ENCODE measurements around the gene RBBP8NL. TPM values are rescaled to one million over a fixed set of nuclear protein-coding genes. Genes with fewer than 3 reads are reported as not detected.

RBBP8NL gene
- not detected in 2 replicates for total RNA-seq

GRCh38 chr20:62427172-62428001 lies at the start of gene RBBP8NL:
Gene RBBP8NL (minus strand): TSS chr20:62427539. CDS start chr20:62419647, 7,892 bp downstream.
- no peak for DNase-seq (ENCODE audit: extremely low read depth, low read depth, low spot score)

GRCh38 chr20:62476056-62476838 lies 48.9 kb upstream of the RBBP8NL start:
- no peak for DNase-seq (ENCODE audit: extremely low read depth, low read depth, low spot score)

GRCh38 chr20:62475772-62476055 lies 48.4 kb upstream of the RBBP8NL start, which contains the start of gene GATA5:
Gene GATA5 (minus strand): TSS chr20:62475995. CDS start chr20:62475521, 474 bp downstream.
- no peak for DNase-seq (ENCODE audit: extremely low read depth, low read depth, low spot score)

GRCh38 chr20:62475027-62475771 lies 47.9 kb upstream of the RBBP8NL start:
- DNase-seq (ENCODE audit: extremely low read depth, low read depth, low spot score) = no peak

- DNase-seq (ENCODE audit: extremely low read depth, low read depth, low spot score) = no peak
These were observed 47.3 kb upstream of the RBBP8NL start for GRCh38 chr20:62474604-62475026.

GRCh38 chr20:62473717-62474603 lies 46.6 kb upstream of the RBBP8NL start:
- no peak for DNase-seq (ENCODE audit: extremely low read depth, low read depth, low spot score)

GRCh38 chr20:62472941-62473585 lies 45.7 kb upstream of the RBBP8NL start:
- no peak for DNase-seq (ENCODE audit: extremely low read depth, low read depth, low spot score)

- no peak for DNase-seq (ENCODE audit: extremely low read depth, low read depth, low spot score)
These were observed 45.0 kb upstream of the RBBP8NL start for GRCh38 chr20:62472138-62472940.

- DNase-seq (ENCODE audit: extremely low read depth, low read depth, low spot score) = no peak
These were observed 43.1 kb upstream of the RBBP8NL start for GRCh38 chr20:62470459-62470858.

GRCh38 chr20:62470001-62470400 lies 42.7 kb upstream of the RBBP8NL start:
- DNase-seq (ENCODE audit: extremely low read depth, low read depth, low spot score) = no peak

- no peak for DNase-seq (ENCODE audit: extremely low read depth, low read depth, low spot score)
These were observed 42.0 kb upstream of the RBBP8NL start for GRCh38 chr20:62469352-62469751.

GRCh38 chr20:62466806-62467537 lies 39.6 kb upstream of the RBBP8NL start:
- no peak for DNase-seq (ENCODE audit: extremely low read depth, low read depth, low spot score)

- DNase-seq (ENCODE audit: extremely low read depth, low read depth, low spot score) = no peak
These were observed 38.9 kb upstream of the RBBP8NL start for GRCh38 chr20:62466072-62466760.

GRCh38 chr20:62464990-62465389 lies 37.7 kb upstream of the RBBP8NL start:
- no peak for DNase-seq (ENCODE audit: extremely low read depth, low read depth, low spot score)

- no peak for DNase-seq (ENCODE audit: extremely low read depth, low read depth, low spot score)
These were observed 37.1 kb upstream of the RBBP8NL start for GRCh38 chr20:62464425-62464770.

- DNase-seq (ENCODE audit: extremely low read depth, low read depth, low spot score) = no peak
These were observed 36.5 kb upstream of the RBBP8NL start for GRCh38 chr20:62463651-62464424.

- no peak for DNase-seq (ENCODE audit: extremely low read depth, low read depth, low spot score)
These were observed 35.7 kb upstream of the RBBP8NL start for GRCh38 chr20:62462976-62463592.

All from glomerular endothelial cell (primary cell).